WTC11 (cell line): ENCODE data around the gene GALR2. TPM values are rescaled to one million over a fixed set of nuclear protein-coding genes. Genes with fewer than 3 reads are reported as not detected.

Source experiments
- ATAC-seq: fragments of 200-7000 bp; cut with Tn5 transposase; 2 replicates; pipeline ENCODE4 v1.10.0; 2021; ENCODE audit warnings: mild to moderate bottlenecking, moderate library complexity
- CTCF ChIA-PET: fragments of 300-600 bp; sonication (Branson Sonifier 250); formaldehyde crosslinking; loops from one replicate; lab custom pipeline; 2021; ENCODE audit warnings: antibody characterized with exemption; lab: Charles Lee
- POLR2A ChIA-PET: fragments of 350-600 bp; sonication (Branson Sonifier 250); formaldehyde crosslinking; loops from one replicate; lab custom pipeline; 2021; ENCODE audit warnings: antibody characterized with exemption; lab: Charles Lee
- DNase-seq: peaks from one replicate; pipeline ENCODE4 v3.0.0; 2021; ENCODE audit warnings: low spot score
- H3K27ac Mint-ChIP-seq: 2 replicates; pipeline ENCODE4 v1.8.0; 2021; ENCODE audit warnings: mixed read lengths
- H3K27me3 Mint-ChIP-seq: 2 replicates; pipeline ENCODE4 v1.8.0; 2021; ENCODE audit warnings: low read depth, mild to moderate bottlenecking, moderate library complexity, mixed read lengths
- H3K36me3 Mint-ChIP-seq: 2 replicates; pipeline ENCODE4 v1.8.0; 2021; ENCODE audit warnings: mixed read lengths
- H3K4me1 Mint-ChIP-seq: 2 replicates; pipeline ENCODE4 v1.8.0; 2022; ENCODE audit warnings: mixed read lengths
- H3K4me3 Mint-ChIP-seq: 2 replicates; pipeline ENCODE4 v1.8.0; 2021; ENCODE audit warnings: mild to moderate bottlenecking, moderate library complexity, mixed read lengths
- H3K9me3 Mint-ChIP-seq: 2 replicates; pipeline ENCODE4 v1.8.0; 2021; ENCODE audit warnings: mixed read lengths
- ATF1 ChIP-seq: sonication (generic); formaldehyde crosslinking; IDR thresholded peaks from 2 replicates; pipeline ENCODE4 v1.8.1; 2023; ENCODE audit warnings: mild to moderate bottlenecking, moderate library complexity, missing genetic modification reagents
- ATF3 ChIP-seq: sonication (generic); formaldehyde crosslinking; conservative IDR thresholded peaks from 2 replicates; pipeline ENCODE4 v1.8.1; 2022; ENCODE audit warnings: mild to moderate bottlenecking, missing genetic modification reagents
- CDX4 ChIP-seq: fragments of 250-450 bp; sonication (Bioruptor Pico); IDR thresholded peaks from 2 replicates; pipeline ENCODE4 v1.9.0; 2021; ENCODE audit warnings: moderate library complexity, mild to moderate bottlenecking, inconsistent platforms, borderline replicate concordance
- E2F4 ChIP-seq: sonication (generic); formaldehyde crosslinking; IDR thresholded peaks from 2 replicates; pipeline ENCODE4 v1.8.1; 2022; ENCODE audit warnings: low read depth, mild to moderate bottlenecking, moderate library complexity, missing genetic modification reagents, borderline replicate concordance
- E2F5 ChIP-seq: sonication (generic); formaldehyde crosslinking; IDR thresholded peaks from 2 replicates; pipeline ENCODE4 v1.8.1; 2022; ENCODE audit warnings: mild to moderate bottlenecking, moderate library complexity, missing genetic modification reagents
- ERG ChIP-seq: fragments of 250-450 bp; sonication (Bioruptor Pico); IDR thresholded peaks from 2 replicates; pipeline ENCODE4 v1.8.0; 2021; ENCODE audit warnings: mild to moderate bottlenecking
- FOXJ3 ChIP-seq: sonication (generic); formaldehyde crosslinking; IDR thresholded peaks from 2 replicates; pipeline ENCODE4 v1.9.0; 2021; ENCODE audit warnings: missing genetic modification reagents, mild to moderate bottlenecking, borderline replicate concordance
- FOXK1 ChIP-seq: sonication (generic); formaldehyde crosslinking; IDR thresholded peaks from 2 replicates; pipeline ENCODE4 v1.8.0; 2022; ENCODE audit warnings: mild to moderate bottlenecking, moderate library complexity, missing genetic modification reagents
- IRF2 ChIP-seq: sonication (generic); formaldehyde crosslinking; IDR thresholded peaks from 2 replicates; pipeline ENCODE4 v1.8.0; 2022; ENCODE audit warnings: low read depth, missing genetic modification reagents, borderline replicate concordance
- KAT7 ChIP-seq: sonication (generic); formaldehyde crosslinking; IDR thresholded peaks from 2 replicates; pipeline ENCODE4 v1.8.1; 2023; ENCODE audit warnings: missing genetic modification reagents, mild to moderate bottlenecking, borderline replicate concordance
- NR1H2 ChIP-seq: sonication (generic); formaldehyde crosslinking; IDR thresholded peaks from 2 replicates; pipeline ENCODE4 v1.9.0; 2021; ENCODE audit warnings: mild to moderate bottlenecking, moderate library complexity, missing genetic modification reagents
- NR3C1 ChIP-seq: sonication (generic); formaldehyde crosslinking; conservative IDR thresholded peaks from 2 replicates; pipeline ENCODE4 v1.8.1; 2023; ENCODE audit warnings: low read depth, mild to moderate bottlenecking, missing genetic modification reagents
- STAT6 ChIP-seq: sonication (generic); formaldehyde crosslinking; conservative IDR thresholded peaks from 2 replicates; pipeline ENCODE4 v1.8.1; 2023; ENCODE audit warnings: mild to moderate bottlenecking, low read depth, missing genetic modification reagents, moderate library complexity
- ZNF263 ChIP-seq: sonication (generic); formaldehyde crosslinking; IDR thresholded peaks from 2 replicates; pipeline ENCODE4 v1.8.1; 2022; ENCODE audit warnings: low read depth, mild to moderate bottlenecking, moderate library complexity, missing genetic modification reagents
- ZNF416 ChIP-seq: fragments of 250-450 bp; sonication (Bioruptor Pico); IDR thresholded peaks from 2 replicates; pipeline ENCODE4 v1.9.0; 2021; ENCODE audit warnings: mild to moderate bottlenecking, inconsistent platforms
- ZNF512 ChIP-seq: sonication (generic); formaldehyde crosslinking; IDR thresholded peaks from 2 replicates; pipeline ENCODE4 v1.8.1; 2022; ENCODE audit warnings: missing genetic modification reagents, borderline replicate concordance
- ZNF532 ChIP-seq: fragments of 250-450 bp; sonication (Bioruptor Pico); IDR thresholded peaks from 2 replicates; pipeline ENCODE4 v1.9.0; 2021; ENCODE audit warnings: mild to moderate bottlenecking, borderline replicate concordance
- ZSCAN18 ChIP-seq: fragments of 250-450 bp; sonication (Bioruptor Pico); IDR thresholded peaks from 2 replicates; pipeline ENCODE4 v2.1.2; 2022; ENCODE audit warnings: mild to moderate bottlenecking, moderate library complexity
- total RNA-seq: library from RNA; stranded (reverse); gene quantifications from 3 replicates; pipeline ENCODE4 v1.2.3, GENCODE V29; 2021

The GALR2 gene
- total RNA-seq, 1 experiment from 2014 or later: 2.9 TPM

GRCh38 chr17:76106703-76107102, 32.1 kb downstream of the GALR2 start:
- Mint-ChIP-seq H3K36me3 (peaks cover 4% of the 10 kb centered on the region), H3K9me3 (no peaks in the 10 kb centered on the region), H3K27ac (peak overlapping the region; percentile 96), H3K27me3 (no peaks in the 10 kb centered on the region; the same call in 1 of the 2 replicates), H3K4me3 (peak overlapping the region; percentile 44; the same call in 1 of the 2 replicates), H3K4me1 (peaks cover 31% of the 10 kb centered on the region)
- POLR2A ChIA-PET: interaction anchor here (1.2 to 1.3 kb wide), 2 partner anchors 13 to 166 kb away, joined by 4 to 5 read pairs; no protein-coding TSS in a partner anchor
- no peak for DNase-seq
- ATAC-seq: no peak
- CTCF ChIA-PET: interaction anchor here (0.6 to 4.1 kb wide), 19 partner anchors 15 to 277 kb away, joined by 3 to 28 read pairs (median 5); partner anchors contain the start of genes CDK3 and UBALD2
- TF ChIP-seq NR3C1 (CRISPR knock-in tag): no peak
- no peak for TF ChIP-seq CDX4 (CRISPR knock-in tag)
- no peak for TF ChIP-seq NR1H2 (CRISPR knock-in tag)
- no peak for TF ChIP-seq KAT7
- TF ChIP-seq ATF3 (CRISPR knock-in tag): no peak
- TF ChIP-seq, all 79 proteins: peak for 0

GRCh38 chr17:76107509-76107908, 32.9 kb downstream of the GALR2 start:
- H3K9me3 Mint-ChIP-seq: no peaks in the 10 kb centered on the region
- ChIA-PET POLR2A (no interaction called here), CTCF (interaction anchor here (1.2 to 4.1 kb wide), 2 partner anchors 14 to 25 kb away, joined by 3 to 28 read pairs; no protein-coding TSS in a partner anchor)
- no peak for ATAC-seq
- H3K36me3 Mint-ChIP-seq: no peaks in the 10 kb centered on the region
- no peak overlapping the region for H3K4me3 Mint-ChIP-seq
- H3K27me3 Mint-ChIP-seq: no peaks in the 10 kb centered on the region; the same call in 1 of the 2 replicates
- DNase-seq: no peak
- peaks cover 31% of the 10 kb centered on the region for H3K4me1 Mint-ChIP-seq
- no peak overlapping the region for H3K27ac Mint-ChIP-seq
- TF ChIP-seq NR3C1 (CRISPR knock-in tag): no peak
- no peak for TF ChIP-seq ZNF532 (CRISPR knock-in tag)
- no peak for TF ChIP-seq E2F5 (CRISPR knock-in tag)
- no peak for TF ChIP-seq ZNF263 (CRISPR knock-in tag)
- TF ChIP-seq ZNF512: no peak
- TF ChIP-seq FOXJ3 (CRISPR knock-in tag): no peak
- no peak for TF ChIP-seq ATF1 (CRISPR knock-in tag)
- TF ChIP-seq FOXK1: no peak
- no peak for TF ChIP-seq ERG (CRISPR knock-in tag)
- TF ChIP-seq IRF2 (CRISPR knock-in tag): no peak
- no peak for TF ChIP-seq ZNF416 (CRISPR knock-in tag)
- TF ChIP-seq STAT6 (CRISPR knock-in tag): no peak
- TF ChIP-seq KAT7: no peak
- no peak for TF ChIP-seq ZSCAN18 (CRISPR knock-in tag)
- no peak for TF ChIP-seq E2F4
